Measurements from ENCODE around the gene RBBP6.

DNA sequence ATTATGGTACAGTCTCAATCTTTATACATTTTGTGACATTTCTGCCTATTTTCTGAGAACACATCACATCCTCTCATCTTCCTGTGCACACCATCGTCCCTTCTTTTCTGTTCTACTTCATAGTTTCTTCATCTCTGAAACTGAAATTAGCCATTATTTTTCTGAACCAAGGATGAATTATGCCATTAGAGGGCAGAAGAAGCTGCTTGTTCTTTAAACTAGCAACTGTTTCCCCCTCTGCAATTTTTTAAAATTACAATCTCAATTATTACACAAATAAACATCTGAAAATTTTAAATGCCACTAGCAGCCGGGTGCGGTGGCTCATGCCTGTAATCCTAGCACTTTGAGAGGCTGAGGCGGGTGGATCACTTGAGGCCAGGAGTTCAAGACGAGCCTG, 41.3 kb downstream of the RBBP6 start:
- TF ChIP-seq, protein P1, sequence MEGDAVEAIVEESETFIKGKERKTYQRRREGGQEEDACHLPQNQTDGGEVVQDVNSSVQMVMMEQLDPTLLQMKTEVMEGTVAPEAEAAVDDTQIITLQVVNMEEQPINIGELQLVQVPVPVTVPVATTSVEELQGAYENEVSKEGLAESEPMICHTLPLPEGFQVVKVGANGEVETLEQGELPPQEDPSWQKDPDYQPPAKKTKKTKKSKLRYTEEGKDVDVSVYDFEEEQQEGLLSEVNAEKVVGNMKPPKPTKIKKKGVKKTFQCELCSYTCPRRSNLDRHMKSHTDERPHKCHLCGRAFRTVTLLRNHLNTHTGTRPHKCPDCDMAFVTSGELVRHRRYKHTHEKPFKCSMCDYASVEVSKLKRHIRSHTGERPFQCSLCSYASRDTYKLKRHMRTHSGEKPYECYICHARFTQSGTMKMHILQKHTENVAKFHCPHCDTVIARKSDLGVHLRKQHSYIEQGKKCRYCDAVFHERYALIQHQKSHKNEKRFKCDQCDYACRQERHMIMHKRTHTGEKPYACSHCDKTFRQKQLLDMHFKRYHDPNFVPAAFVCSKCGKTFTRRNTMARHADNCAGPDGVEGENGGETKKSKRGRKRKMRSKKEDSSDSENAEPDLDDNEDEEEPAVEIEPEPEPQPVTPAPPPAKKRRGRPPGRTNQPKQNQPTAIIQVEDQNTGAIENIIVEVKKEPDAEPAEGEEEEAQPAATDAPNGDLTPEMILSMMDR (IDR thresholded peaks at IDR 0.05) = peak in 1 of 2 donors; percentile 7
- TF ChIP-seq POLR2AphosphoS5 (IDR thresholded peaks at IDR 0.05) (no peak), EP300 (IDR thresholded peaks at IDR 0.05) (no peak), POLR2A (IDR thresholded peaks at IDR 0.05) (no peak)

Data from suprapubic skin (tissue), 4 donors.